Endothelial cell of umbilical vein (primary cell): Measurements from ENCODE around the gene NAV2.

Experiments
- EZH2 ChIP-seq: IDR thresholded peaks from 2 replicates; pipeline ENCODE4 v1.6.1; 2012; ENCODE audit warnings: borderline replicate concordance, low read depth, mild to moderate bottlenecking, moderate library complexity, low read length, inconsistent platforms; ENCODE audit not compliant: severe bottlenecking
- POLR2A ChIP-seq: IDR thresholded peaks from 2 replicates; pipeline ENCODE4 v1.6.1; 2012; ENCODE audit warnings: low read depth, mild to moderate bottlenecking, control low read depth, low read length
- POLR2AphosphoS5 ChIP-seq: IDR thresholded peaks from 2 replicates; pipeline ENCODE4 v1.6.1; 2012; ENCODE audit warnings: low read depth, mild to moderate bottlenecking, control low read depth, low read length, moderate library complexity; ENCODE audit not compliant: insufficient read depth
- TF ChIP-seq, protein P1 (sequence below), 2 donors: IDR thresholded peaks; 1 replicate in 1 of 2; 2 replicates in 1 of 2; pipeline ENCODE4 v1.5.1; 2011; ENCODE audit warnings: low read length in 2 of 2, mild to moderate bottlenecking in 2 of 2, moderate library complexity in 2 of 2, control low read depth in 1 of 2, inconsistent platforms in 1 of 2, low read depth in 1 of 2; ENCODE audit not compliant: insufficient read depth in 1 of 2; ENCODE audit errors: extremely low read depth in 1 of 2
- TF ChIP-seq, protein P2 (sequence below): IDR thresholded peaks from 2 replicates; pipeline ENCODE4 v1.6.1; 2011; ENCODE audit not compliant: insufficient read depth, insufficient read length

DNA sequence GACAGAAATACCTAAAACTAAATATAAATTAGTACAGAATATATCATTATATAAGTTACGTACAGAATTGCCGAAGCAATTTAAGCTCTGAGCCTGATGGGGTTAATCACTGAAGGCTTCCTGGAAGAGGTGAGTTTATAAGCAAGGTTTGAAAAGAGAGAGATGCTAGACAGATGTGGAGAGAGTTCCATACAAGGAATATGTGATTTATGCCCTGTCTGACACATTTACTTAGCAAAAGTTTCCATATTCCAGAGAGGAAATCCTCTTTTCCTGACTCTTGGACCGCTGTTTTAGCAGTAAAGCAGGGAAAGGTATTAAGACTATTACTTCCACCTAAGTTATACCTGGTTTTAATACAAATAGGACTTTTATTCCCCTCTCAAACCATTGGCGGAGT lies 382.6 kb downstream of the NAV2 start:
- TF ChIP-seq, protein P1, sequence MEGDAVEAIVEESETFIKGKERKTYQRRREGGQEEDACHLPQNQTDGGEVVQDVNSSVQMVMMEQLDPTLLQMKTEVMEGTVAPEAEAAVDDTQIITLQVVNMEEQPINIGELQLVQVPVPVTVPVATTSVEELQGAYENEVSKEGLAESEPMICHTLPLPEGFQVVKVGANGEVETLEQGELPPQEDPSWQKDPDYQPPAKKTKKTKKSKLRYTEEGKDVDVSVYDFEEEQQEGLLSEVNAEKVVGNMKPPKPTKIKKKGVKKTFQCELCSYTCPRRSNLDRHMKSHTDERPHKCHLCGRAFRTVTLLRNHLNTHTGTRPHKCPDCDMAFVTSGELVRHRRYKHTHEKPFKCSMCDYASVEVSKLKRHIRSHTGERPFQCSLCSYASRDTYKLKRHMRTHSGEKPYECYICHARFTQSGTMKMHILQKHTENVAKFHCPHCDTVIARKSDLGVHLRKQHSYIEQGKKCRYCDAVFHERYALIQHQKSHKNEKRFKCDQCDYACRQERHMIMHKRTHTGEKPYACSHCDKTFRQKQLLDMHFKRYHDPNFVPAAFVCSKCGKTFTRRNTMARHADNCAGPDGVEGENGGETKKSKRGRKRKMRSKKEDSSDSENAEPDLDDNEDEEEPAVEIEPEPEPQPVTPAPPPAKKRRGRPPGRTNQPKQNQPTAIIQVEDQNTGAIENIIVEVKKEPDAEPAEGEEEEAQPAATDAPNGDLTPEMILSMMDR (IDR thresholded peaks at IDR 0.05; ENCODE audit: extremely low read depth in 1 of 2, insufficient read depth in 1 of 2, low read depth in 1 of 2, low read length in 2 of 2): no peak
- TF ChIP-seq EZH2 (no peak), POLR2AphosphoS5 (no peak), POLR2A (no peak)
- TF ChIP-seq, protein P2, sequence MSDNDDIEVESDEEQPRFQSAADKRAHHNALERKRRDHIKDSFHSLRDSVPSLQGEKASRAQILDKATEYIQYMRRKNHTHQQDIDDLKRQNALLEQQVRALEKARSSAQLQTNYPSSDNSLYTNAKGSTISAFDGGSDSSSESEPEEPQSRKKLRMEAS: no peak
